HG03196 (cell line): Measurements from ENCODE around the gene TCF4.

ENCODE experiments used
- ATAC-seq: cut with Tn5 transposase; IDR thresholded peaks from one replicate; pipeline ENCODE4 v1.9.1; 2021; ENCODE audit not compliant: unreplicated experiment

TCF4 gene

DNA sequence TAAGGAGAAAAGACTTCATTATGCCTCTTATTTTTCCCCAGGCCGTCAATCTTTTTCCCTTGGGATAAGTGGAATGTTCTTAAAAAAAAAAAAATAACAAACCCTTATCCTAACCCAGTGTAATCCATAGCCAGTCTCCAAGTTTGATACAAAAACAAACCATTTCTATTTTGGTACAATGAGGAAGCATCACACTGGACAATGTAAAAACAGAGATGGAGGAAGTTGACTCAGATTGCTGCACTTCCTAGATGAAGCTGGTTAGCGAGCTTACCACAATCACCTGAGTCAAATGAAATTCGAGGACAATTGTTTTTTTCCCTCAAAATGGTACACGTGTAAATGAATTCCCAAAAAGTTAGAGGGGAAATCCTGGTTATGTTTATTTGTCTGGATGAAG, 259.7 kb downstream of the TCF4 start:
- ATAC-seq = no peak

DNA sequence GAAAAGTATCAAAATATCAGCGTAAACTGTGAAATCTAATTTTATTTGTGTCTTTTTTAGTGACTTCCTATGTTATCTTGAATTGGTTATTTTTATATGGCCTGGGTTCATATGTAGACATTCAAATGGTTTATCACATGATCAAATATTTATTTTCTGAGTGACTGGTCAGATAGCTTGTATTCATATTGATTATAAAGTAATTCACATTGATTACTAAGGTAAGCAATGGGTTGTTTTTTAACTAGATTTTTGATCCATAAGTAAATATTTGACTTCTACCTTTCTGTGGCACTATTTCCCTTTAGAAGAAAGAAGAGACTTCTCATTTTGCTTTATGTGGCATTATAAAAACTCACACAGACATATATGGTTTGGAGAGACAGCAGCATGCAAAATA, 260.5 kb downstream of the TCF4 start:
- ATAC-seq = no peak

DNA sequence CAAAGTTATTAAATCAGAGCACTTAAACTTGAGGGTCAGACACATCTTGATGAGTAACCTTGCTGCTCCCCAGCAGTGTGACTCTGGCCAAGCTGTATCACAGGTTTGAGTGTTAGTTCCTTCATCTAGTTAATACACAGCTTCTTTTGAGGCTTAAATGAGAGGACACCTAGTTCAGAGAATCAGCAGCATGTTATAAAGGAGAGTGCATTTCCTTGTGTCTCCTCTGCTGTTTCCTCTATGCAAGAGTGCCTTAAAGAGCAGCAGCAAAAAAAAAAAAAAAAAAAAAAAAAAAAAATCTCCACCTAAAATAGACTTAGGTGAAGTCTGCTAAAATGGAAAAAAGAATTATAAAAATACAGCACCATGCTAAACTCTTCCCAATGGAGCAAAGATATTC, 261.9 kb downstream of the TCF4 start:
- ATAC-seq = no peak

GRCh38 chr18:55324166-55324565, 263.8 kb downstream of the TCF4 start:
- no peak for ATAC-seq

DNA sequence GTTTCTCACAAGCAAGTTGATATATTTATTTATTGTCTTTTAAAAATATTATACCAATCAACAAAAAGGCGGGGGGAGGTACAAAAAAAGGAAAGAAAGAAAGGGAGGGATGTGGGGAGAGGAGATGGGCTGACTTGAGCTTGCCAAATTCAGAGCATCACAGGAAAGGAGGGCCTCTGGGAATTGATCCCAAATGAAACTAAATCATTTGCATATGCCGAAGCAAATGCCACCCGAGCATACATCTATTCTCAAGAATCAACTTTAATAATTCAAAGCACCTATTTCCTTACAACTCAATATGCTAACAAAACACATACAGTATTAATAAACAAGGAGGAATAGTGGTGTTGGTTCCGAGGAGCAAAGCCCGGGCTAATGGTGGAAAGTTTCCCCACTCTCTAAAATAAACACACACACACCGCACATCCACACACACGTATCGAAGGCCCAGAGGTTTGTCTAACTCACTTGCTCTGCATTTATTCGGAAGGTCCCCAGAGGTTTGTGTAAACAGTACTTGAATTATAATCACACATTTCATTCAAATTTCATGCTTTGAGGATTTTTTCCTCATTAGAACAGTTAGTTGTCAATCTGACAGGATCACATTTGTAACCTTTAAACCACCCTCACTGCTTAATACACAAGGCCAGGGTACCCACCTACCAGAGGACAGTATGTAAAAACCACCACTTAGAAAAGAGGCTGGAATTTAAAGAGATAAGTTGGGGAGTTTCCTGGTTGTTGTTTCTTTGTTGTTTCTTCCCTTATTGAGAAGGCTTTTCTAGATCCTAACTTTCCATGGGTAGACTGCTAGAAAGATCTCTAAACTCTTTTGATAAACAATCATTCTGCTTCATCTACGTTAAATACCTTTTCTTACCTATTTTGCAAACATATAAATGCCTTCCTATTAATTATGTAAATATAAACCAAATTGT, 264.7 kb downstream of the TCF4 start:
- ATAC-seq = no peak

DNA sequence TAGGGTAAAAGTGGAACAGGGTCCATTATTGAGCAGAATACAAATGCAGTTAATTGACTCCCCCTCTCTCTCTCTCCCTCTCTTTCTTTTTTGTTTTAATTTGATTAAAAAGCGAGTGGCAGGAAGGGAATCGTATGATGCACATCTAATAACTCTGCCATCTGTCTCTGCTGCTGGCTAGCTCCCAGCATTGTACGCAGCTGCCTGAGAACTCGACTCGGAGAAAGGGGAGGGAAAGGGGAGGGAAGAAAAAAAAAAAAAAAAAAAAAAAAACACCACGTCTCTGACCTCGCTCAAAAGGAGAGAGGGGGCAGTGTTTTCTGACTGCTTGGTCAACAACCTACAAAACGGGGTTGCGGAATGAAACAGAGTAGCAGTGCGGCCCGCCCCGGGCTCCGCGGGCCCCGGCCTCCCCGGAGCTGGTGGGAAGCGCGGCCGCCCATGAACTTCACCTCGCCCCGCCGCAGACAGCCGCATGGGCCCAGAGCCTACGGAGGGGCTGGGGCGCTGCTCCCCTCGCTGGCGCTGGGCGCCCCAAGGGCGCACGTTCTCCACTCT, 265.7 kb downstream of the TCF4 start:
- ATAC-seq = peak; percentile 59

- peak; percentile 73 for ATAC-seq
These were observed 266.5 kb downstream of the TCF4 start for GRCh38 chr18:55321265-55322177.

DNA sequence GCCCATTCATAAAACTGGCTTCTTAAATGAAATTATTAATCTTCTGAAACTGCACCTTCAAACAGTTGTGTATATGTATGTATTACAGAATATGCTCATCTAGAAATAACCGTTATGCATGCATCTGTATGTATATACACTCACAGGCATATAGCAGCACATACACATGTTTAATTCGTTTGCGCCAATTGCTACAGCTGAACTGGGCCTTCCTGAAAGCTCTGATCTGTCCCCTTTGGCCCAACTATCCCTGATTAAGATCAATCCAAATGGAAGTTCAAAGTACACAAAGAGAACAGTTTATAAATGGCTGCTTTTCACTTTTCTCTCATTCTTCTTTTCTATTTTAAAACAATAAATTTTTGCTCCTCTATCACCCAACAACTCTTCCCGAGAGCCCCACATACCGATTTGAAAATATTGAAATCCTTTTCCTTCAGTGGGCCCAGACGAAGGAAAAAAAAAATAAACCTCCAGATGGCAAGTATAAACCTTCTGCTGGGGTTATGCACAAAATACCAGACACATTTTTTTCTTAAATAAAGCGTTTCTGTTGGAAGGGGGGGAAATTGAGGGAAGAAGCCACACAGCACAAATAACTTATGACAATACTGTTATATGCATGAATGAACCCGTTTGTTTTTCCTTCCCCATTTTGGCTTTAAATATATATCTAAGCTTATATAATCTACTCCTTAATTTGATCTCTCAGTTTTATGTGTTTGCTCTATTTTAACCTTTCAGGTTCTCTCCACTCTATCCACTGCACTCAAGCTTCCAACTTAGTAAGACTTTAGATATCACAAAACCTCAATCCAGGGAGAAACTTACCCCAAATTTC, 267.3 kb downstream of the TCF4 start:
- ATAC-seq = no peak

DNA sequence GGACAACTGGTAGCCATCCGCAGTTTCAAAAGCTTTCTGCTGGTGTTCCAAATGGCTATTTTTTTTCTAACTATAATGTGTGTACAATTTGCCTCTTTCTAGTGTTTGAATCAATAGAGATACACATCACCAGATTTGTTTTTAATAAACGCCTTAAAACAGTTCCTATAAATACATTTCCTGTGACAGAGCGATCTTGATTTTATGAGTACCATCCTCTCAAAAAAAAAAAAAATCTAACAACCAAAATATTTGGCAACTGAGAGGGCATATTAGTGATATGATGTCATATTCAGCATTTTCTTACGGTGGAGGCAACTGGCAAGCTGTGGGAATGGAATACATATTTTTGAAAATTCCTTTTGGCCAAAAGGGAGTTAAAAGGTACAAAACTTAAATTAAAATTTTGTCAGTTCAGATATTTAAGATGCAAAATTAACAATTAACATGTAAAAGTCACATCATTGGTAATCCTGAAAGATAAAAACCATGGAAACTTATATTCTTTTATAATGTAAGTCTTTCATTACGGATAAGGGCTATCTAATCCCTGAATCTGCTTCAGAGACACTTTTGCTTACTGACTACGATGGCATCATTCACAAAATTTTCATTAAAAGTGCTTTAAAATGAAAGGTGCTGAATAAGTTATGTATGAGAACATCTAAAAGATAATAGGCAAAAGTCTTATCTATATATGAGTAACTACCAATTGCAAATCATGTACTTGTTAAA, 268.4 kb downstream of the TCF4 start:
- no peak for ATAC-seq

DNA sequence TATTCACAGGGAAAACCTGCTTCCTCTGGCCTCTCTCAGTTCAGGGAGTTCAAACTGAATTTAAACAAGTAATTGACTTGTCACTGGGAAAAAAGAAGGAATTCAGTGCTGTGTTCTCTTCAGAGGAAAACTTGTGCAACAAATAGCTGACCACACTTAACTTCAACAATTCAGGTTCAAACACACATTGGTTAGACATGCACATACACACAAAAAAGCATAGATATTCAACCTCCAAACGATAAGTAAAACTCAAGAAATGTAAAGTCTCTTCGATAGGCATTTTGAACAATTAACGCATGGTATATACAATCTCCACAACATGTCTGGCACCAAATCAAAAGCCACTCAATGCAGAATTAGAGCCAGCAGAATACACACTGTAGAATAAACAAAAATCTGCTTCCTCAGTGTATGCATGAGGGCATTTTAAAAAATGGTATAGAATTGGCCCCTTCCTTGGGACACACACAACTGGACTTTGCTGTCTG, 269.0 kb downstream of the TCF4 start:
- ATAC-seq = no peak

DNA sequence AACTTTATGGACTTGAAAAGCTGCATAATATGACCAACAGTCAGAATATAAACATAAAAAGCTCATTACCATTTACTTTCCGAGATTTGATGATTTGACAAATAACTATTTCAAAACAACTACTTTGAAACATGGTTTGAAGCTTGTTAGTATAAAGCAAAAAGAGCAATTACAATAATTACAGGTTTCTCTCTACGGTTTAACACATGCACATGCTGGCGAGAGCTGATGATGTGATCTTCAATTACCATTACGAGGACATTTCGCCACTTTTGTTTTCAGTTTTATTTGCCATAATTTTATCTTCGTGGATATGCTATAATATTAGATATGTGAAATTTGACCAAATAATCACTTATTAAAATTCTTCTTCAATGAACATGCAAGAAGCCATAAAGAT, 270.1 kb downstream of the TCF4 start:
- no peak for ATAC-seq

DNA sequence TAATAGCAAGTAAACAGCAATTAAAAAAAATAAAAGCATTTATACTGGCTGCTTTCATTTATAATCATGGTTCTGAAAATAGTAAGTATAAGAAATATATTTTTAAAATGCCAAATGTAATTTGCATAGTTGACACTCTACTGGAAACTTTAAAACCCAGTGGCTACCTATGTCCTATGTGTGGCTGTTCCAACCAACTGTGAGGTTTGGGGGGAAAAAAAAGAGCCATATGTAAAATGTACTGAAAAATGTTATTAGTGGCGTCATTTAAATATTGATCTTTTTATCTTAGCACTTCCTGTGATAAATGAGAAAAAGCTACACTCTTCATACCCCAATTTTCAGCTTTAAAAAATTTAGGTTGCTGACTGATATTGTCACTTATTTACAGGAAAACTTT, 270.7 kb downstream of the TCF4 start:
- ATAC-seq = no peak

DNA sequence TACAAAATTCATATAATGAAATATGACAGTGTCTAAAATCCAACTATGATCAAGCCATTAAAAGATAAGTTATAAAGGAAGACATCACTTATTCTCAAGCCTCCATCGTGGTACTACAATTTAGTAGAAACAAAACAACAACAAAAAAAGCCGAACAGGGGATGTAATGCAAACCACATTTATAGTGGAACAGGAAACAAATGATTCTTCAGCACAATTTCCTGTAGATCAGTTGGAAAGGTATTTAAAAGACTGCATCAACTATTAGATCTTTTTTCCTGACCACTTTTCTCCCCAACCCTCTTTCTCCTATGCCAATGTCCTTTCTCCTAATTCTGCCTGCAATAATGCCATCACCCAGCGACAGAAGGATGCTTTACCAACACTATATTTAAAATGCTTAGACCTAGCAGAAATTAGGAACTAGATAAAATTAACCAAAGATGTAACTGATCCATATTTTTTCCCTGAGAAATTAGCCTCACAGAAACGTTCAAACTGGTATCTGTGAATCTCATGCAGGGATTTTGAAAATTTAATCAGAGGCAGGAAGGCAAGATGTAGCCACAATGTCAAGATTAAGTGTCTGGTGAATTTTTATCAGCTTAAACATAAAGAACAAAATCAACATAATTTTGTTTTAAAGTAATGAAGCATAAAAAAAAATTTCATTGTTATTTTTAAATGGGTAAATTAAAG, 271.4 kb downstream of the TCF4 start:
- ATAC-seq = no peak

DNA sequence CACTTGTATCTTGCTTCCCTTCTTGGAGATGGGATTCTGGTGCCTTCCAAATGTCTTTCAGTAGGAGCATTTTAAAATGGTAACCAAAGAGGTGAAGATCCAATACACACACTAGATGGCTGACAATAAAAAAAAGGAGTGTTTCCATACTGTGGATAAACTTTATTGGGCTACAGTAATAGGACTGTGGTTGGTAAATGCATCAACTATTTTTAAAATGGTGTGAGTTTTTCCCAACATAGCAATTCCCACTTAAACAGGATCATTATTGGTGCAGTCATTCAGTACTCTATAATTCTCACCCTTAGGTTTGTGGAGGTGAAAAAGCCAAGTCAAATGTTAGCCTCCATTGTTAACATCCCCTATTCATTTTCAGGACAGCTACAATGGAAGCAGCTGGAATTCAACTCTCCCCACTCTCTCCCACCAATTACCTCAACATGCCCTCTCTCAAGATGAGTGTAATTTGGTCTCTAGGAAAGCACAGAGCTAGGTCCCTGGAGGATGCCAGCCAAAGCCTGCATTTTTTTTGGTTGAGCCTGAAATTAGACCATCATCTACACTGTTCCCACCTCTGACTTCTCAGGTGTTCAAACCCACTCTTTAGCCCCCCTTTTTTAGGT, 273.3 kb downstream of the TCF4 start:
- ATAC-seq = no peak

- ATAC-seq = no peak
These were observed 274.0 kb downstream of the TCF4 start for GRCh38 chr18:55314031-55314430.

DNA sequence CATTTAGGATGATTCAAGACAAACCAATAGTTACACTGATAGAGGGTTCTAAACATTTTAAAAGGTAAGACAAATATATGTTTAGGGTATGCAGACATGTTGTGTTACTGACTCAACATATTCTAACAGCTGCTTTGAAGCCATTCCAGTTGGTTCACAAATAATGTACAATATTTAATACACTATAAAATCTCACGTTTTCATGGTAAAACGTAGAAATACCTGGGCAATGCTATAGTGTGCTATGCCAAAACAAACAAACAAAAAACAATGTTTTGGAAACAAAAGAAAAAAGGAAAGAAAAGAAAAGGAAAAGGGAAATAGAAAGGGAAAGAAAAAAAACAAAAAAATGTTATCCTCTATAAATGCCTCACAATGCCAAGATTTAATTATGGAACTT, 277.1 kb downstream of the TCF4 start:
- ATAC-seq = no peak

- no peak for ATAC-seq
These were observed 277.8 kb downstream of the TCF4 start for GRCh38 chr18:55310044-55310676.

DNA sequence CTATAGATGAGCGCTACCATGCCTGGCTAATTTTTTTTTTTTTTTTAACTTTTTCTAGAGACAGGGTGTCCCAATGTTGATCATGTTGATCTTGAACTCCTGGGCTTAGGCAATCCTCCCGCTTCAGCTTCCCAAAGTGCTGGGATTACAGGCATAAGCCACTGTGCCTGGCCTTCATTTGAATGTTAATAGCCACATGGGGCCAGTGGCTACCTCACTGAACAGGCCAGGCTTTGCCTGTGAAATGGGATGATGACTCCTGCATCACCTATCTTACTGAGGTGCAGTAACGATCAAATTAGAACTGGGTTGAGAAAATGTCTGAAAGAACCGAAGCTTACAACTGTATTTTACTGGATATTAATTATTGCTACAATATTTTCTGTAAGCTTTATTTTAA, 278.7 kb downstream of the TCF4 start:
- ATAC-seq = no peak
